Inflammatory macrophage (primary cell): Measurements from ENCODE around the gene FBXO45.
"Not testable (repeated sequence)": the region's sequence is repeated elsewhere in the genome, so short reads cannot be mapped to it uniquely, and the experiment has no call there.

Experiments
- DNase-seq, 2 donors: peaks; one replicate each; pipeline ENCODE4 v3.0.0-alpha.2; 2020 to 2022

The FBXO45 gene

DNA sequence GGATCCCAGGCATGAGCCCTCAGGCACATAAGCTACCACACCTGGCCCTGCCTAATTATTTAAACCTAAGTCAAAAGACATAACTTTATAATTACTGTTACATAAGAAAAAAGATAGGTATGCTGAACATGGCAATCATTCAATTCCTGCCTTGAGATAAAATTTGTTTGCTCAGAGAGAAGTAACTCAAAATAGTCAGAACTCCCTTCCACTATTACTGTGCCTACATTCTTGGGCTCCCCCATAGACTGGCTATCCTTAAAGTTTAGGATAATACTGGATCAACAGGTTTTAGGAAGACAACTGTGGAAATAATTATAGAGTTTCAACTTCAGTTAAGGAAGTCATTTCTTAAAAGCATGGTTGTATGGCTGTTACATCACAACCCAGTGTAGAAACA, 10.0 kb upstream of the FBXO45 start:
- no peak for DNase-seq

DNA sequence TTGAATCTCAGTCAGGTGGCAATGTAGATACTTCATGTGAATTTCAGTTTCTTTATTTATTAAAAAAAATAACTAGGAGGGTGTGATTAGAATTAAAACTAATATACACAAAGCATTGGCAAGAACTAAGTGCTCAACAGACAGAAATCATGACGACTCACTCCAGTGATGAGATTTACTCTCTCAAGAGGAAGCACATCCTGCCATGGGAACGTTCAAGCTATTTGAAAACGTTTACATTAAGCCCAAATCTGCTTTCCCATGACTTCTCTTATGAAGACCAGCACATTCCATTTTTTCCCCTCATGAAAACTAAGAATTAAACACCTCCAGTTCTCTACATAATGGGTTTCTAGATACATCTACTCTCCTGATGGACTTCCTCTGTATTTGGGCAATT, 8.6 kb upstream of the FBXO45 start:
- DNase-seq = no peak

DNA sequence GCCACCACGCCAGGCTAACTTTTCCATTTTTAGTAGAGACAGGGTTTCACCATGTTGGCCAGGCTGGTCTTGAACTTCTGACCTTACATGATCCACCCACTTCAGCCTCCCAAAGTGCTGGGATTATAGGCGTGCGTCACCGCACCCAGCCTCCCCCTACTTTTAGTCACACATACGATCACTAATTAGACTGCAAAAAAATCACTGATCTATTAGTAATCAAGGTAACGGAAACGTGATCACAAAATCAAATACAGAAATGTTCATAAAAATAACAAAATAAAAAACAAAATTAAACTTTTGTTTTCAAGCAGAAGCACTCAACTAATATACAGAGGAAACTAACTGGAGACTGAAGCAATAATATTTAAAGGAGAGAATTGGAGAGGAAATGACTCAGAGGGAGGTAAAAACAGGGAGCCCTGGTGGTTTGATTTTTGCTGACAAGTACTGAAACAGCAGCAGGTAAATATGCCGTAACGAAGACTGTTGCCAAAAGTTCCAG, 4.7 kb upstream of the FBXO45 start:
- no peak for DNase-seq

DNA sequence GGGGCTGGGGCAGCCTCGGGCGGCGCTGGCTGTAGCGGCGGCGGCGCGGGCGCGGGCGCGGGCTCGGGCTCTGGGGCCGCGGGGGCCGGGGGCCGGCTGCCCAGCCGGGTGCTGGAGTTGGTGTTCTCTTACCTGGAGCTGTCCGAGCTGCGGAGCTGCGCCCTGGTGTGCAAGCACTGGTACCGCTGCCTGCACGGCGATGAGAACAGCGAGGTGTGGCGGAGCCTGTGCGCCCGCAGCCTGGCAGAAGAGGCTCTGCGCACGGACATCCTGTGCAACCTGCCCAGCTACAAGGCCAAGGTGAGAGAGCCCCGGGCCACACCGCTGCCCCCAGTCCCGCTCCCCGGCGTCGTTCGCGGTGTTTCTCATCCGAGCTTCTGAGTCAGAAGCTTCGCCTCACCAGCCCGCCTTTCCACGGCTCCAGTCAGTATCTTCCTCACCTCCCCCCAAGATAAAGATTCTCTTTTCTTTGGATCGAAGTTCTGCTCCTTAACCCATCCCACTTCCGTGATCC, 600 bp downstream of the FBXO45 start:
- peak in 1 of 2 donors; percentile 2 for DNase-seq

DNA sequence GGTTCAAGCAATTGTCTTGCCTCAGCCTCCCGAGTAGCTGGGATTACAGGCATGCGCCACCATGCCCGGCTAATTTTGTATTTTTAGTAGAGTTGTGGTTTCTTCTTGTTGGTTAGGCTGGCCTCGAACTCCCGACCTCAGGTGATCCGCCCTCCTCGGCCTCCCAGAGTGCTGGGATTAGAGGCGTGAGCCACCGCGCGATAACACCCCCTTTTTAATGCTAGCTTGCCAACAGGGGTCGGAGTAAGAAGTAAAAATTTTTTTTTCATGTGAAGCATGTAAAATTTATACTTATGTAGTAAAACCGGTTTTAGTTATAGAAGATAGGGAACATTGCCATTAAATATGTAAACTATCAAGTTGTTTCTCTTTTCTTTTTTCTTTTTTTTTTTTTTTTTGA, 1.9 kb downstream of the FBXO45 start:
- not testable (repeated sequence) for DNase-seq

DNA sequence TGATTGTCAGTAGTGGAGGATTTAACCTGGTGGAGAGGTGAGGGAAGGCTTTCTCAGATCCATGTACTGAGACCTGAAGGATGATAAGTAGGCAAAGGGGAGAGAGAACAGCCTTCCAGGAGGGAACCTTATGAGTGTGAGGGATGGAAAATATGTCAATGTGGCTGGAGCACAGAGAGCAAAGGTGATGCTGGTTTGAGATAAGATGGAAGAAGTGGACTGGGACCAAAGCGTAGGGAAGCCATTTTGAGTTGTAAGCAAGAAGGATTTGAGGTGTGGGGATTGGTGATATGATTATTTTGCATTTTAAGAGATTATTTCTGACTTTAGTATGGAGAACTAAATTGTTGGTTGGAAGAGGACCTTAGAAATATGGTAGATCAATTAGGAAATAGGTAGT, 3.9 kb downstream of the FBXO45 start:
- DNase-seq = no peak

DNA sequence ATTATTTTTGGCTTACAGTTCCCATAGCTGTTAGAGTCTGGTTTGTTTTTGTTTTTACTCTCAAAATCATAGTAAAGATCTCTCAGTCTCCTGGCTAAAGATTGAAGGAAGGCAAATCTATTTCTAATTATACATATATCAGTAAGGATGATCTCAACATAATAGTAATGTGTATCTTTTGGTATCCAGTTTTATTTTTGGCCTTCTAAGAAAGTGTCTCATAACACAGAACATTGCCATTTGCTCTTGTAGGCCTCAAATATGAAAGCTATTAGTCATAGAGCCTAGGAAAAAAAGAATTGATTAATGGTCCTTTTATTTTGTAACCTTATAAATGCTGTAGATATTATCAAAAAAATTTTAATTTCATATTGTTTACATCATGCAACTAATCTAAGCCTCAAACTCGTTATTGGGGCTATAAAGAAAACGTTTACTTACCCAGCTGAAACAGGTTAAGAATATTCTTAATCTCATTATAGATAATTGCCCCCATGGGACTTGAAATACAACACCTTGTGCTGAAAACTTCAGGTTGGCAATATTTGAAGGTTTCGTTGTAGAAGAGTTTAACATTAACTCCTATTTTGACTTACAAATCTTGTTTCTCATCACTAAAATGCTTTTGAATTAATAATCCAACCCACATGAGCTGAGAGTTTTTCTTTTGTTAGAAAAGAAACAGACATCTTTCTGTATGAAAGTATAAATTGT, 16.7 kb downstream of the FBXO45 start:
- no peak for DNase-seq

DNA sequence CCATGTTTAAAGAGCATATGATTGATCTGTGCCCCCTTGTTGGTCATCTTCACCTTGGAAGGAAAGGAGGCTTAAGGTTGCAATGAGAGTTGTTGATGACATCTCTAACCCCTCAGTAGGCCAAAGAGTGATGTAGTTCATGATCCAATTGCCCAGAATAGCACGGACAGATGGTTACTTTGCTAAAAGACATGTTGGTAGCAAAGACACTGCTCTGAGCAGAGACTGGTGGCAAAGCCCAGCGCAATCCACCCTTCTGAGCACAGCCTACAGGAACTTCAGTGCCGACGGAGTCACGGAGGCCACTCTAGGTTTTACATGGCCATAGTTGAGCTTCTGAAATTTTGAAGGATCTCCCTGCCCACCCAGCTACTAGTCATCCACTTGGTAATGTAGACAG, 21.8 kb downstream of the FBXO45 start:
- no peak for DNase-seq

DNA sequence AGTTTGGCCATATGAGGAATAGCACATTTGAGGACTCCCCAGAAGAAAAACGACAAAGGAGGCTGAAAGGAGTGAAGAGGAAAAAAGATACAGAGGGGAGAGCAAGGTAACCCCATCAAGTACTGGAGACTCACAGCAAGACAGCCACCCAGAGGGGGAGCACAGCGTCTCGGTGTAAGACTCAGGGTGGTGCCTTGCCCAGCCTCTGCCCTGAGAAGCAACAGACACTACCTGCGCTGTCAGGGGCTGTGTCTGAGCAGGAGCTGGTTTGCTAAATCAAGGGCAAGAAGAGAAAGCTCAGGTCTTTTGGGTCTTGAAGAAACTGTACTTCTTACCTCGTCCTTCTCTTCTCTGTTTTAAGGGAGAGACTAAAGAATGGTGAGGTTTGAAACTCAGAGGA, 27.9 kb downstream of the FBXO45 start:
- no peak for DNase-seq

DNA sequence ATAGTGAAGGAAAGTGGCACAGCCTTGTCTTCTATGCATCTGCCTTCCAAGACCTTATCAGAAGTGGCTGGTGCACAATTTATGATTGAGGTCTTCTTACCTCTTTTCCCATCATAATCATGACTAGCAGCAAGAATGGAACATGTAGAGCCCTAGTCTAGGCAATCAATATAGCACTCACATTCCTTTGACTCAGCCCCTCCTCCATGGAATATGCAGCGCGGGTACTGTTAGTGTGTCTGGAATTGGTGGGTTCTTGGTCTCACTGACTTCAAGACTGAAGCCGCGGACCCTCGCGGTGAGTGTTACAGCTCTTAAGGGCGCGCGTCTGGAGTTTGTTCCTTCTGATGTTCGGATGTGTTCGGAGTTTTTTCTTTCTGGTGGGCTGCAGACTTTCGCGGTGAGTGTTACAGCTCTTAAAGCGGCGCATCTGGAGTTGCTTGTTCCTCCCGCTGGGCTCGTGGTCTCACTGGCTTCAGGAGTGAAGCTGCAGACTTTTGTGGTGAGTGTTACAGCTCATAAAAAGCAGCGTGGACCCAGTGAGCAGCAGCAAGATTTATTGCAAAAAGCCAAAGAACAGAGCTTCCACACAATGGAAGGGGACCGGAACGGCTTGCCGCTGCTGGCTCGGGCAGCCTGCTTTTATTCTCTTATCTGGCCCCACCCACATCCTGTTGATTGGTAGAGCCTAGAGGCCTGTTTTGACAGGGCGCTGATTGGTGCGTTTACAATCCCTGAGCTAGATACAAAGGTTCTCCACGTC, 29.7 kb downstream of the FBXO45 start:
- peak; percentile 18 to 38 for DNase-seq

DNA sequence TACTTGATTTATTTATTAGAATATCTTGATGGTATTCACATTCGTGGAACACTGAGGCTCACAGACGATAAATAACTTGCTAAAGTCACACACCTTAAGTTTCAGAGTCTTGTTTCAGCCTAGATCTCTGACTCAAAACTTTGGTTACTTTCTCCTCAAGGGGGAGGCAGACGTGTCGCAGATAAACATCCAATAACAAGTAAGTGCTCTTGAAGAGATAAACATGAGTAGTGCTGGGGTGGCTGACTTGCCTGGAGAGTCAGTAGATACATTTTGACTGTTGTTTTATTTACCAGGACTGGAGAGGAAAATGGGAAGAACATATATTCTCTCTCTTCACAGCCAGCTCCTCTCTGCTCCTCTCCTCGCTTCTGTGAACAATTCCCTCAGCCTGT, 31.3 kb downstream of the FBXO45 start:
- DNase-seq = no peak

DNA sequence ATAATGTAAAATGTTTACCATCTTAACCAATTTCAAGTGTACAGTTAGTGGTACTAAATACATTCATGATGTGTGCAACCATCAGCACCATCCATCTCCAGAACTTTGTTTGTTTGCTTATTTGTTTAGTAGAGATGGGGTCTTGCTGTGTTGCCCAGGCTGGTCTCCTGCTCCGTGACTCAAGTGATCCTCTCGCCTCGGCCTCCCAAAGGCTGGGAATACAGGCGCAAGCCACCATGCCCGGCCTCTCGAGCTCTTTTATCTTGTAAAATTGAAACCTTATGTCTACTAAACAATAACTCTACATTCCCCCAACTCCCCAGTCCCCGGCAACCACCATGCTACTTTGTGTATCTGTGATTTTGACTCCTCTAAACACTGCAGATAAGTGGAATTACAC, 31.9 kb downstream of the FBXO45 start:
- no peak for DNase-seq

DNA sequence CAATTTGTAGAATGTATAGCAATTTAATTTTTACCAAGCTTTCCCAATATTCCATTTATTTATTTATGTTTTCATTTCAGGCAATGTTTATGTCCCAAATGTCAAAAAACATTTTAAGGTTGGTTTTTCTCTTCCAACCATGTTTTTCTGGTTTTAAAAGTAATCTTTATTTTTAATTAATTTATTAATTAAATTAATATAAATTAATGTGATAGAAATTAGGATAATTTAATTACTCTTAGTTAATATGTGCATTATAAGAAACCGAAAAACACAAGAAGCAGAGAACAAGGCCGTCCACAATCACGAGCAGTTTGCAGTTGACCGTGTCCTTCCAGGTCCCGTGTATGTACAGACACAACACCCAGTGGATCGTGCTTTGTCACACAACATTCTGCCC, 34.2 kb downstream of the FBXO45 start:
- DNase-seq = no peak

DNA sequence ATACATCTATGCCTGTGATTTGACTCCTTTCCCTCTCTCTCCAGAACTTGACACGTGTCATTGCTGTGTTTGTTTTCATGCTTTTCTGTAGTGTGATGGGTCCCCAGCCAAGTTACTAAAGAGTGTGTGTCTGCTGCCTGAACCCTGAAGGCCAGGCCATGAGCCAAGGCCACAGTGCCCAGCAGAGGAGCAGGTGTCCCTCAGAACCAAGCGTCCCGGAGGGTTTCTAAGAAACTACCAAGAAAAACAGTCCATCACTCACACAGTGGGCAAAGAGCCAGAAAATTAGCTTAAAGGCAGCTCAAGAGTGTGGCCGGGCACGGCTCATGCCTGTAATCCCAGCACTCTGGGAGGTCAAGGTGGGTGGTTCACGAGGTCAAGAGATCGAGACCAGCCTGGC, 35.2 kb downstream of the FBXO45 start:
- no peak for DNase-seq

DNA sequence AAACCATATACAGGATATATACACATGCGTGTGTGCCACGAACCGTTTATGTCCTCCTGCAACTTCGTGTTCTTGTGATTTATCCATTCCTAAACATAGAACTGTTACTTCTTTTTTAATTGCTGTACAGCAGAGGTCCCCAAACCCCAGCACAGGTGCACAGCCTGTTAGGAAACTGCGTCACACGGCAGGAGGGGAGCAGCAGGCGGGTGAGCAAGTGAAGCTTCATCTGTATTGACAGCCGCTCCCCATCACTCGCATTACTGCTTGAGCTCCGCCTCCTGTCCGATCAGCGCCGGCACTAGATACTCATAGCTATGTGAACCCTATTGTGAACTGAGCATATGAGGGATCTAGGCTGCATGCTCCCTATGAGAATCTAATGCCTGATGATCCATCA, 36.1 kb downstream of the FBXO45 start:
- DNase-seq = no peak

DNA sequence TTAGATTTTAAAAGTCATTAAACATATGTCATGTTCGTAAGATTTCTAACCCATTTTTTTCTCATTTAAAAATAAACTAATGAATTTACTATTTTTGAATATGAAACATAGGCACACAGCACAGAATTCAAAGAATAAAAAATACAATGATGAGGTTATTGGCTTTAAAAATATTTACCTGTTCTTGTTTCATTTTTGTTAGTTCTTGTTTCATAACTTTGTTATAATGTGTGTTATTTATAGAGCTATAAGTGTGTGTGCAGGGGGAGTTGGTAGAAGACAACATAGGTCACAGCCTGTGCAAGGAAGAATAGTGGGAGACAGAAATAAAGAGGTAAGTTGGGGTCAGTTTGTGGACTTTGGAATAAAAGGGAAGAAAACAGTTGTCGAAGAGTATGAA, 40.2 kb downstream of the FBXO45 start:
- DNase-seq = no peak

DNA sequence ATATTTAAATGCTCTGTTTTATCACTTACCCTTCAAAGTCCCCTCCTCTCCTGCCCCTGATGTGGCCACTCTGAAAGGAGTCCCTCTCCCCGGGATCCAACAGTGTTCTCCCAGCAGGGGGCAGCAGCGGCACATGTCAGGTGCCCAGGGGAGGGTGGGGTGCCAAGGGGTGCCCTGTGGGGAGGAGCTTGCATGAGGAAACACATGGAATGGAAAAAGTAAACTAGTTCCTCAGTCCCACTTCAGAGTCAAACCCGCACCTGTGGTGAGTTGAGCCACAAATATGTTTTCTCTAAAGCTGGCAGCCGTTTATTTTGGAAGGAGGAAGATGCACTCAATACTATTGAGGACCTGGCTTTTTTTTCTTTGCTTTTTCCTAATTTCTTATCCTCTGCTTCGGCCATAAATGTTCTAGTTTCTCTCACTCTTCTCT, 40.9 kb downstream of the FBXO45 start:
- DNase-seq = peak; percentile 92 to 94

DNA sequence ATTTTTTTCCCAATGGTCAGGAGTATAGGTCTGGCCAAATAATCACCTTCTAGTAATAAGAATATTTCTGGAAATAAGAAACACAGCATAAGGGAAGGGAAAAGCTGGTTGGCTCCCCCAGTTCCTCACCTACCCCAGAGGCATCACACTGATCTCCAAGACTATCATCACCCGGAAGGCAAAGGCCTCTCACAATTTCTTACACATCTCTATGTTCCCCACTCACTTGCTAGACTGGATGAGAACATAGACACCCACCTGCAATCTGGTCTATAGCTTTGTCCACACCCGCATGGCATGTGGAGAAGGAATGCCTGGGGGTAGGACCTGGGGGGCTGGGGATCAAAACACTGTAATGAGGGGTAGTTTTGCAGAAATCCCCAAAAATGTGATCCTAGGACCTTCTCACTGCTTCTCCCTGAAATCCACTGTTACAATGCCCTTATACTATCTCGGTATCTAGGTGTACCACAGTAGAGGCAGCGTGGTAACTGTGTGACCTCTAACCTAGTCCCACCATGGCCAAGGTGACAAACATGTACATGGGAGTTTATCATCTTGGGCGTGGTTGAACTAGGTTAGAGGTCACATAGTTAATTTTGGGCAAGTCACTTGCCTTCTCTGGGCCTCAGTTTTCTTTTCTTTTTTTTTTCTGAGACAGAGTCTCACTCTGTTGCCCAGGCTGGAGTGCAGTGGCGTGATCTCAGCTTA, 41.5 kb downstream of the FBXO45 start:
- peak; percentile 20 to 51 for DNase-seq

DNA sequence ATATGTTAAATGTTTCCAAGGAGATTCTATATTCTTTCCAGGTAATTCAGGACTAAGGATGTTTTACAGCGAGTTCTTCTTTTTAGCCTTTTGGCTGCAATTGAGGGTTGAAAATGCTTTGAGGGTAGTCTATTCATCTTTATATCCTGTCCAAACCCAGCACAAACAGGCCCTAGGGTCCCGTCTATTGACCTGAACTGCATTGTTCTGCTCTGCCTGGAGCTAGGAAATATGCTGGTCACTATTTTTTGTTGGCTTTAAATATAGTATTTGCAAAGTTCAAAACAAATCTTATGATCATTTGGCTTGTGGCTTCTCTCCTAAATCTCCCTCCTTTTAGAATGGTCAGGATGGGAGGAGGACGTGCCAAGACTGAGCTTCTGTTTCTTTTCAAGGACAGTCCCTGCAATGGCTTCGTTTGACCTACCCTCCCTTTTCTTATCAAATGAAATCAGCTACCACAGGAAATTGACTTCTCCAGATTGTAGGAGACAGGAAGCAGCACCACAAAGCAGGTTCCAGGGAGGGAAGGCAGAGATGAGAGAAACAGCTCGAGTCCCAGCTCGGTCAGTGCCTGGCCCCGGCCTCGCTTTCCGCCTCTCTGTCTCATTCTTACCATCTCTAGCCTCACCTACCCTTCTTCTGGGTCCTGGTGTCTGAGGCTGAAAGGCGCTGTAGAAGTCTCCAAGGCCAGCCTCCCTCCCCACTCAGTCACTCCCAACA, 43.5 kb downstream of the FBXO45 start:
- DNase-seq = peak in 1 of 2 donors; percentile 27

DNA sequence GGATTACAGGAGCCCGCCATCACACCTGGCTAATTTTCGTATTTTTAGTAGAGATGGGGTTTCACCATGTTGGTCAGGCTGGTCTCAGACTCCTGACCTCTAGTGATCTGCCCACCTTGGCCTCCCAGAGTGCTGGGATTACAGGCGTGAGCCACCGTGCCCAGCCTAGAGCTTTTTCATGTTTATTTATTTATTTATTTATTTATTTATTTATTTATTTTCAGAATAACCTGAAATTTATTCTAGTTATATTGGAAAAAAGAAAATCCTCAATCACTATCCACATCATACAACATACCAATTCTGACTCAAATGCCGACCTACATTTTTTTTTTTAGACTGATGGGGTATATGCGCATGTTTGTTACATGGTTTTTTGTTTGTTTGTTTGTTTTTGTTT, 46.8 kb downstream of the FBXO45 start:
- DNase-seq = not testable (repeated sequence)

DNA sequence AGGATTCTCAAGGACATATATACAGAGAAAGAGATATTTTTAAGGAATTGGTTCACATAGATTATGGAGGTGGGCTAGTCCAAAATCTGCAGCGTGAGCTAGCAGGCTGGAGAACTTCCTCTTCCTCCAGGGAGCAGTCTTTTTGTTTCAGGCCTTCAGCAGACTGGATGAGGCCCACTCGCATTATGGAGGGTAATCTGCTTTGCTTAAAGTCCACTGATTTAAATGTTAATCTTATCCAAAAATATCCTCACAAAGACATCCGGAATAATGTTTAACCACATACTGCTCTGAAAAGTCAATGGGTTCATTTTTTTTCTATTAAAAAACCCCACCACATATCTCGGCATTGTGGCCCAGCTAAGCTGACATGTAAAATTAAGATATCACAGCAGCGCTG, 48.8 kb downstream of the FBXO45 start:
- DNase-seq = peak; percentile 56 to 65

DNA sequence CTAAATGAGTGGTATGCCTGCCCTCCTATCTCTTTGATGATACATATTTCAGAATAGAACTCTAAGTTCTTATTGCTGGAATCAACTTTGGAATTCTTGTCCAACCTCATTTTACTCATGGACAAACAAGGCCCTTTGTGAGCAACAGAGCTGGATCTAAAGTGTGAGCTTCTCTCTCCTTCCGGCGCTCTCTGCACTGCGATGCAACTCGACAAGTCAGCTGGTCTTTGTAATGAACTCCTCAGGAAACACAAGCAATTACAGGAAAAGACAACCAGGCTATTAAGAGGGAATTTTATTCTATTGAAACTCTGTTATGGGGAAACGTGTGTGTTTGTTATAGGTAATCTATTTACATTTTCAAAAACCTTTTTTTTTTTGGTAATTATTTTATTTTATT, 50.8 kb downstream of the FBXO45 start:
- DNase-seq = peak; percentile 44 to 71

DNA sequence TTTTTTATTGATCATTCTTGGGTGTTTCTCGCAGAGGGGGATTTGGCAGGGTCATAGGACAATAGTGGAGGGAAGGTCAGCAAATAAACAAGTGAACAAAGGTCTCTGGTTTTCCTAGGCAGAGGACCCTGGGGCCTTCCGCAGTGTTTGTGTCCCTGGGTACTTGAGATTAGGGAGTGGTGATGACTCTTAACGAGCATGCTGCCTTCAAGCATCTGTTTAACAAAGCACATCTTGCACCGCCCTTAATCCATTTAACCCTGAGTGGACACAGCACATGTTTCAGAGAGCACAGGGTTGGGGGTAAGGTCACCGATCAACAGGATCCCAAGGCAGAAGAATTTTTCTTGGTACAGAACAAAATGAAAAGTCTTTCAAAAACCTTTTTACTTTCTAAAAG, 51.2 kb downstream of the FBXO45 start:
- not testable (repeated sequence) for DNase-seq
